Islet precursor cell (in vitro differentiated cells): Measurements from ENCODE around the gene DERL3.

Experiments used
- DNase-seq: peaks from one replicate; pipeline ENCODE4 v3.0.0-alpha.2; 2018

DERL3 gene

DNA sequence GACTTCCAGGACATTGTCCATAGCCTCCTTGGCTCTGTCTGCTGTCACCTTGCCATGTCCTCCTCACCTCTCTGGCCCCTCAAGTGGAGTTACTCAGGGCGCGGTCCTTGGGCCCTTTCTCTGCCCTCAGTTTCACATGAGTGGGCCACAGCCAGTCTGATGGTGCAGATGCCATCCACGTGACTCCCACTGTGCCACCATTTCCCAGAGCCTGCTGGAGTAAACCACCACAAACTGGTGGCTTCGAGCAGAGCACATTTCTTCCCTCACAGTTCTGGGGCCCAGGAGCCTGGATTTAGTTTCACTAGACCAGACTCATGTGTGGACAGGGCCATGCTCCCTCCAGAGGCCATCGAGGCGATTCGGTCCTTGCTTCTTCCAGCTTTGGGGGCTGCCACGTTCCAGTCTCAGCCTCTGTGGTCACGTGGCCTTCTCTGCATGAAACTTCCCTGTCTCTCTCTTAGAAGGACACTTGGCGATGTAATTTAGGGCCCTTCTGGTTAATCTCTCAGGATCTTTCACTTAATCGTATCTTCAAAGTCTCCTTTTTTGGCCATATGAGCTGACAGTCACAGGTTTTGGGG is 37.5 kb downstream of the DERL3 start:
- DNase-seq: peak; percentile 41

DNA sequence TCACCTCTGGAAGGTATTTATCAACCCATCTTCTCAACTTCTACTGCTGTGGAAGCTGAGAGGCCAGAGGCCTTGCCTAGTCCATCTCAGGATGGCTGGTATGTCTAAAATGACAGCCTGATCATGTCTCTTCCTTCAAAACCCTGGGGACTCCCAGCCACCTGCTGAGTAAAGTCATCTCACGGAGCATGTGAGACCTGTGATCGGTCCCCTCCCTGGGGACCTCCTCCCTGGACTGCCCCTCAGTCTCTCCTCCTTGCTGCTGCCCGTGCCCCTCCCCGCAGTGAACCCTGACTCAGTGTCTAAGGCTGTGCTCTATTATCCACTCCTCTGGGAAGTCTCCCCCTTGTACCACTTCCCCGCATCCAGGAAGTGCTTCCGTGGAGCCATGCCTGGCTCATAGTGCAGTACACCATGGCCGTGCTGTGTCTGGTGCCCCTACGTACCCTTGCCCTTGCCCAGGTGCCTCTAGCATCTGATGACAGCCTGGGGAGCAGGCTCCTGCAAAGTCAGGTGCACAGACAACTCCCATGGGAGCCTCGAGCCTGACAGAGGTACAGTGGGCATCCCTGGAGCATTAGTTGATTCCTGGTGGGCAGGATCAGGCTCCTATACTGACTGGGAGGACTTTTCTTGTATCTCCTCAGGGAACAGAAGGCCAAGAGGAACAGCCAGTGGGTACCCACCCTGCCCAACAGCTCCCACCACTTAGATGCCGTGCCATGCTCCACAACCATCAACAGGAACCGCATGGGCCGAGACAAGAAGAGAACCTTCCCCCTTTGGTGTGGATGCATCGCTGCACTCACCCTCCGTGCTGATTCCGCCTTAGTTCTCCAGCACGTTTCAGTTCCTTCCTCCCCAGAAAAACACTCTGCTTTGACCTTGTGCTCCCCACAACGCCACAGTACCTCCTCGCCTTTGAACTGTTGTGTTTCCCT is 38.2 kb downstream of the DERL3 start:
- no peak for DNase-seq

DNA sequence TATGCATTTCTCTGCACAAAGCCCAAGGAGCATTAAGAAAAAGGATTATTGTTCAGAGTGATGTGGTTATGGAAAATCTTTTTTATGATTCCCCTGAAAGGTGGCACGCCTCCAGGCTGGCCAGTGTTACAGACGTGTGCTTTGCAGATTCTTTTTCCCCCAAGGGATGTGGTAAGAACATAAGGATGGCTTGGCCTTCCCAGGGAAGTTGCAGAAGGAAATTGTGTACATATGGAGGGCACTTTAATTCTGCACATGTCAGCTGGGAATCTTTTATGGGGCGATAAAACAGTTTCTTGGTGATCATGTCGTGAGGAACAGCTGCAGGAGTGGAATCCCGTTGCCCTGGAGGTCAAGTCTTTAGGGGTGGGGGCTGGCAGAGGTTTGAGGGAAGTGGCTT is 42.3 kb downstream of the DERL3 start:
- no peak for DNase-seq

DNA sequence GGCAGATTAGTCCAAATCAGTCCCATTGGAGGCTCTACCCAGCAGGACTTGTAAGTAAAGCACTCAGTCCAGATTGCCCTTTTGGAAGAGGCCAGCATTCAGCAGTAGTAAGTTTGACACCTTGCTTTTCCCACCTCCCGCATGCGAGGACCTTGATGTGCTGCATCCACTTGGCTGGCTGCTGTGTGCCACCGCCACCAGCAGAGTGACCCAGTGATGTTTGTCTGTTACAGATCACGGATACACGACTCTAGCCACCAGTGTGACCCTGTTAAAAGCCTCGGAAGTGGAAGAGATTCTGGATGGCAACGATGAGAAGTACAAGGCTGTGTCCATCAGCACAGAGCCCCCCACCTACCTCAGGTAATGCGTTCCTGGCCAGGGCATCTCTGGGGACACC is 45.5 kb downstream of the DERL3 start:
- DNase-seq: no peak

- no peak for DNase-seq
Observed at GRCh38 chr22:23791738-23792645, 46.8 kb downstream of the DERL3 start.

DNA sequence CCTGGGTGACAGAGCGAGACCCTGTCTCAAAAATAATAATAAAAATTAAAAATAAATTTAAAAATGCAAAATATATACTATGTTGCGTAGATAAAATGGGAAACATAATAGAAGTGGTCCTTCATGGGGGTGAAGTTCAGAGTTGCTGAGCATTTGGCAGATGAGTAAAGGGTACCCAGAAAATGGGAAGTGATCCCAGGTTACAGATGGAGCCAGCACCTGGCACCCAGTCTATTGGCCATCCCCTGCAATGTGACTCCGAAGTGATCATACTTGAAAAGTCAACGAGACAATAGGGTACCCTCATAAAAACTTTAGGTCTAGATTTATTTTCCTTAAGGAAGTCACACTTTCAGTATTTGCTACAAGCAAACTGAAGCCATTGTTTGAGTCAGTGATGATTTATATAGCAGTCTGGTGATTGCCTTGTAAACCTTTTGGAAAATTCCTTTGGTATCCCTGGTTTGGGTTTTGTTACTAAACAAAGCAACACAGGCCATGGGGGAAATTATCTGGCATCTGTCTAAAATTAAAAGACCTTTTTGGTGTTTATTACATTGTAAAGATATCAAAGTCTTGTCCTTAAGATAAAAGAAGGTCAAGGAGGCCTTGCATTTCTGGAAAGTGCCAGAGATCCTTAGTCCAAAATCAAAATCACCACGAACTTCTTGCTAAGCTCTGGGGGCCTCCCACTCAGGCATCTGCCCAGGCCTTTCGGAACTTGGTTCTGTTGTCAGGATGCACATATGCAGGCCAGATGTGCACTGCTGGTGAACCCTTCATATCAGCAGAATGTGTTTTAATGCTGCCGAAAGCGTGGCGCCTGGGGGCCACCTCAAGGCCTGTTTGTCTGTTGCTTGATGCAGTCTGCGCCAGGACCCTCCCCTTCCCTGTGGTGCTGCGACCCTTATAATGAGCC is 47.7 kb downstream of the DERL3 start:
- DNase-seq: no peak

GRCh38 chr22:23789638-23790037 is 49.2 kb downstream of the DERL3 start:
- peak; percentile 62 for DNase-seq

- peak; percentile 29 for DNase-seq
Observed at GRCh38 chr22:23789121-23789520, 49.7 kb downstream of the DERL3 start.

- peak; percentile 24 for DNase-seq
Observed at GRCh38 chr22:23787910-23788309, 50.9 kb downstream of the DERL3 start.

DNA sequence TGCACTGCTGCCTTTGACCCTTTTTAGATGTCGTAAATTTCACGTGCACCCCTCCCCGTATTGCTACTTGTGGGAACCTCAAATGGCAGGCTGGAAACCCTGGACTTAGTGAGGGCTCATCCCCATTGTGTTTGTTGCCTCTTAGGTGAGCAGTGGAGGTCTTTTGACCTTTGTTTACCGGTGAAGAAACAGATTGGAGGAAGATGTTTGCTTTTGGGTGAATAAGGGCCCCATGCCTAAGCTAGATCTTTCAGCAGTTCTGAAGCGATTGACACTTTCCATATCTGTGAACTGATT is 51.3 kb downstream of the DERL3 start:
- no peak for DNase-seq

GRCh38 chr22:23786752-23787599 is 51.8 kb downstream of the DERL3 start, which contains the start of gene SMARCB1:
Gene SMARCB1, plus strand, starts transcription at chr22:23786966. Its CDS starts 204 bp downstream, at chr22:23787170.
- peak; percentile 92 for DNase-seq

- no peak for DNase-seq
Observed at GRCh38 chr22:23786261-23786710, 52.5 kb downstream of the DERL3 start.
